HepG2 (cell line): ENCODE data around the gene TSPAN9. TPM values are rescaled to one million over a fixed set of nuclear protein-coding genes. Genes with fewer than 3 reads are reported as not detected.

Source experiments
- ATAC-seq: fragments of 200-7000 bp; cut with Tn5 transposase; 3 replicates; pipeline ENCODE4 v1.9.1; 2020; ENCODE audit warnings: mild to moderate bottlenecking, moderate library complexity
- BruUV-seq: library from RNA; stranded (reverse); fragments of 400-500 nt; replicated peaks from 2 replicates; lab custom pipeline; 2021; lab: Mats Ljungman, UMichigan
- CTCF ChIA-PET: fragments of 300-600 bp; formaldehyde crosslinking; extraction: SDS; loops from one replicate; lab custom pipeline; 2021; ENCODE audit warnings: low total read pairs, inconsistent platforms, low intra/inter-chr PET ratio; lab: Yijun Ruan, JAX
- POLR2A ChIA-PET: fragments of 350-600 bp; sonication (Branson Sonifier 250); formaldehyde crosslinking; loops from one replicate; lab custom pipeline; 2020; ENCODE audit warnings: antibody characterized with exemption, inconsistent platforms; lab: Yijun Ruan, JAX
- DNase-seq: peaks from one replicate; pipeline ENCODE4 v3.0.0-alpha.2; 2015; ENCODE audit warnings: low spot score
- FAIRE-seq: peaks from 3 replicates; lab custom pipeline; 2011; peaks lifted over from hg19 to GRCh38; lab: Jason Lieb, UNC
- H2AFZ ChIP-seq: one replicate; pipeline ENCODE4 v1.6.1; 2011; ENCODE audit warnings: low read length, inconsistent platforms
- H3K27ac ChIP-seq: fragments of 300-600 bp; 3 replicates; pipeline ENCODE4 v1.8.0; 2011; ENCODE audit warnings: mixed run types, mild to moderate bottlenecking, mixed read lengths, low read length, inconsistent platforms; ENCODE audit not compliant: insufficient read depth; ENCODE audit errors: extremely low read length
- H3K27me3 ChIP-seq, 2 experiments: fragments of 200-600 bp in 1 of 2; 2 replicates in 1 of 2; 3 replicates in 1 of 2; pipeline versions ENCODE4 v1.6.0 to v1.8.0; 2011; ENCODE audit warnings: low read length in 2 of 2, mild to moderate bottlenecking in 2 of 2, moderate library complexity in 2 of 2, inconsistent platforms in 1 of 2; ENCODE audit not compliant: insufficient read depth in 2 of 2, control insufficient read depth in 1 of 2
- H3K36me3 ChIP-seq, 2 experiments: fragments of 200-600 bp in 1 of 2; replicated peaks in 1 of 2; 2 replicates in 1 of 2; 3 replicates in 1 of 2; pipeline versions ENCODE4 v1.5.1 to v1.8.0; 2011; ENCODE audit warnings: low read length in 2 of 2, inconsistent platforms in 1 of 2; ENCODE audit not compliant: insufficient read depth in 2 of 2, control insufficient read depth in 1 of 2
- H3K4me1 ChIP-seq: 2 replicates; pipeline ENCODE4 v1.5.1; 2012; ENCODE audit warnings: low read length, inconsistent platforms; ENCODE audit not compliant: insufficient read depth
- H3K4me2 ChIP-seq: 2 replicates; pipeline ENCODE4 v1.6.0; 2011; ENCODE audit warnings: low read depth, low read length, inconsistent platforms
- H3K4me3 ChIP-seq, 3 experiments: fragments of 200-600 bp in 1 of 3; sonication (generic), shearing (Covaris generic) in 1 of 3; replicated peaks in 1 of 3; 2 replicates each; pipeline ENCODE4 v1.5.1; 2011 to 2016; ENCODE audit warnings: low read length in 3 of 3, inconsistent platforms in 2 of 3, low read depth in 2 of 3, mild to moderate bottlenecking in 2 of 3, control low read depth in 1 of 3, mixed read lengths in 1 of 3; ENCODE audit not compliant: insufficient read depth in 1 of 3
- H3K79me2 ChIP-seq: one replicate; pipeline ENCODE4 v1.6.1; 2011; ENCODE audit warnings: low read length, inconsistent platforms; ENCODE audit not compliant: insufficient read depth
- H3K9ac ChIP-seq: 2 replicates; pipeline ENCODE4 v1.6.0; 2011; ENCODE audit warnings: mild to moderate bottlenecking, low read depth, low read length, inconsistent platforms; ENCODE audit not compliant: insufficient read depth
- H3K9me3 ChIP-seq: 2 replicates; pipeline ENCODE4 v1.5.1; 2012; ENCODE audit warnings: mild to moderate bottlenecking, low read length
- H4K20me1 ChIP-seq: 2 replicates; pipeline ENCODE4 v1.6.0; 2011; ENCODE audit warnings: inconsistent platforms, mild to moderate bottlenecking, low read length, moderate library complexity; ENCODE audit not compliant: insufficient read depth
- KLF6 ChIP-seq: IDR thresholded peaks from 2 replicates; pipeline ENCODE4 v1.8.0; 2016; ENCODE audit warnings: missing biosample characterization, missing genetic modification reagents
- NR1H2 ChIP-seq: sonication (generic); formaldehyde crosslinking; IDR thresholded peaks from 2 replicates; pipeline ENCODE4 v1.8.1; 2022; ENCODE audit warnings: low read depth, missing genetic modification reagents, borderline replicate concordance
- NR2F1 ChIP-seq, 2 experiments: fragments of 450-650 bp in 1 of 2; formaldehyde crosslinking in 1 of 2; IDR thresholded peaks; 2 replicates each; pipeline versions ENCODE4 v1.5.0 to v1.6.1; 2016 to 2020; ENCODE audit warnings: mild to moderate bottlenecking in 1 of 2, missing compliant biosample characterization in 1 of 2, missing genetic modification reagents in 1 of 2, moderate library complexity in 1 of 2
- PHF20 ChIP-seq: sonication (generic); formaldehyde crosslinking; IDR thresholded peaks from 2 replicates; pipeline ENCODE4 v1.5.0; 2020; ENCODE audit warnings: mild to moderate bottlenecking, missing genetic modification reagents
- ZSCAN31 ChIP-seq: sonication (generic); formaldehyde crosslinking; IDR thresholded peaks from 2 replicates; pipeline ENCODE4 v1.5.0; 2020; ENCODE audit warnings: low read depth, mild to moderate bottlenecking, missing genetic modification reagents
- WGBS: methylation state at CpG from one replicate; pipeline ENCODE4 v1.1.6; 2017; ENCODE audit warnings: low lambda C conversion rate; 5-methylcytosine and 5-hydroxymethylcytosine counted together
- in situ Hi-C: cut with HindIII; loops from 2 replicates; pipeline ENCODE4 v1.10.0; 2017; ENCODE audit warnings: low pct_unique_long_range_greater_than_20kb; ENCODE audit not compliant: extremely low pct_ligation_motif_present
- intact Hi-C: fragments of 100-400 bp; cut with micrococcal nuclease; formaldehyde crosslinking; loops from one replicate; pipeline ENCODE4 v1.10.0; 2022; ENCODE audit not compliant: unreplicated experiment
- polyA plus RNA-seq, 8 experiments: library from polyadenylated mRNA; depleted of rRNA in 3 of 8; stranded (reverse) in 7 of 8; unstranded in 1 of 8; fragments of >200 nt; fragmentation: Illumina TruSeq in 4 of 8; extraction: Trizol in 4 of 8; gene quantifications; 2 replicates each; pipeline versions ENCODE4 v1.2.1 to v1.2.3, GENCODE V29; 2011 to 2016; ENCODE audit warnings: low read depth in 4 of 8, missing spikeins in 1 of 8, mixed read lengths in 1 of 8; ENCODE audit not compliant: insufficient read depth in 1 of 8
- total RNA-seq, 5 experiments: library from RNA; depleted of rRNA; stranded (reverse); fragments of >200 nt; fragmentation: Illumina TruSeq; extraction: Trizol; gene quantifications; 2 replicates each; pipeline ENCODE4 v1.2.3, GENCODE V29; 2016; ENCODE audit warnings: low read depth in 1 of 5
- TF ChIP-seq, protein P1 (sequence below): sonication (generic); formaldehyde crosslinking; IDR thresholded peaks from 2 replicates; pipeline ENCODE4 v1.8.1; 2023; ENCODE audit warnings: mild to moderate bottlenecking, inconsistent platforms, moderate library complexity, missing genetic modification reagents, borderline replicate concordance
- TF ChIP-seq, protein P2 (sequence below): sonication (generic); formaldehyde crosslinking; IDR thresholded peaks from 2 replicates; pipeline ENCODE4 v1.4.0; 2020; ENCODE audit warnings: low read depth, mild to moderate bottlenecking, missing genetic modification reagents
- TF ChIP-seq, protein P3 (sequence below): sonication (generic); formaldehyde crosslinking; IDR thresholded peaks from 2 replicates; pipeline ENCODE4 v1.4.0; 2020; ENCODE audit warnings: missing genetic modification reagents
- TF ChIP-seq, protein P4 (sequence below): fragments of 450-650 bp; IDR thresholded peaks from 2 replicates; pipeline ENCODE4 v1.6.1; 2016
- TF ChIP-seq, protein P5 (sequence below): sonication (generic); formaldehyde crosslinking; IDR thresholded peaks from 2 replicates; pipeline ENCODE4 v1.4.0; 2020; ENCODE audit warnings: missing genetic modification reagents, borderline replicate concordance

Gene TSPAN9
- total and polyA plus RNA-seq, 2 of the 13 experiments (the other 11 are each of a cell fraction or from before 2014, with no cell fraction given) = 18.1 to 42.3 TPM

DNA sequence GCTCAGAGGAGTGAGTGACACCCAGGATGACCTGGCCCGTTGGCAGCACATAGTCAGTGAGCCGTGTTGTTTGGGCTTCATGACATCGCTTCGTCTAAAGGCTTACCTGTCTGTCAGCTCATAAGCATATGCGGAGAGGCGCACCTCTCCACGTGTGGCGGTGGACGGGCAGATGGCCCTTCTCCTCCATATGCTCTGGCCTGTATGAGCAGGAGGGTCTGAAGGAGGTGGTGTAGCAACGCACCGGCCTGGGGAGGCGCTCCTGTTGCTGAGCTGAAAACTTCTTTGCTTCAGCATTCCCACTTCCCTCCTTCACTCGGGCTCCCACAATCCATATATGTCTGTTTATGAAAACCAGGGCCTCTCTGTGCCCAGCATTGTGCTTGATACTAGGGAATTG, 186.1 kb downstream of the TSPAN9 start:
- no peak for DNase-seq
- no peak overlapping the region for H2AFZ ChIP-seq
- ChIA-PET CTCF (no interaction called here), POLR2A (no interaction called here)
- no peaks in the 10 kb centered on the region for H3K9me3 ChIP-seq
- no peaks in the 10 kb centered on the region for H3K79me2 ChIP-seq
- no peaks in the 10 kb centered on the region for H3K27me3 ChIP-seq
- TF ChIP-seq PHF20 (CRISPR knock-in tag) = no peak
- TF ChIP-seq ZSCAN31 (CRISPR knock-in tag) = no peak
- TF ChIP-seq, protein P1, sequence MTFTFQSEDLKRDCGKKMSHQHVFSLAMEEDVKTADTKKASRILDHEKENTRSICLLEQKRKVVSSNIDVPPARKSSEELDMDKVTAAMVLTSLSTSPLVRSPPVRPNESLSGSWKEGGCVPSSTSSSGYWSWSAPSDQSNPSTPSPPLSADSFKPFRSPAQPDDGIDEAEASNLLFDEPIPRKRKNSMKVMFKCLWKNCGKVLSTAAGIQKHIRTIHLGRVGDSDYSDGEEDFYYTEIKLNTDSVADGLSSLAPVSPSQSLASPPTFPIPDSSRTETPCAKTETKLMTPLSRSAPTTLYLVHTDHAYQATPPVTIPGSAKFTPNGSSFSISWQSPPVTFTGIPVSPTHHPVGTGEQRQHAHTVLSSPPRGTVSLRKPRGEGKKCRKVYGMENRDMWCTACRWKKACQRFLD (CRISPR knock-in tag) = no peak
- TF ChIP-seq, protein P2, sequence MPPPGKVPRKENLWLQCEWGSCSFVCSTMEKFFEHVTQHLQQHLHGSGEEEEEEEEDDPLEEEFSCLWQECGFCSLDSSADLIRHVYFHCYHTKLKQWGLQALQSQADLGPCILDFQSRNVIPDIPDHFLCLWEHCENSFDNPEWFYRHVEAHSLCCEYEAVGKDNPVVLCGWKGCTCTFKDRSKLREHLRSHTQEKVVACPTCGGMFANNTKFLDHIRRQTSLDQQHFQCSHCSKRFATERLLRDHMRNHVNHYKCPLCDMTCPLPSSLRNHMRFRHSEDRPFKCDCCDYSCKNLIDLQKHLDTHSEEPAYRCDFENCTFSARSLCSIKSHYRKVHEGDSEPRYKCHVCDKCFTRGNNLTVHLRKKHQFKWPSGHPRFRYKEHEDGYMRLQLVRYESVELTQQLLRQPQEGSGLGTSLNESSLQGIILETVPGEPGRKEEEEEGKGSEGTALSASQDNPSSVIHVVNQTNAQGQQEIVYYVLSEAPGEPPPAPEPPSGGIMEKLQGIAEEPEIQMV (CRISPR knock-in tag) = no peak
- TF ChIP-seq, protein P3, sequence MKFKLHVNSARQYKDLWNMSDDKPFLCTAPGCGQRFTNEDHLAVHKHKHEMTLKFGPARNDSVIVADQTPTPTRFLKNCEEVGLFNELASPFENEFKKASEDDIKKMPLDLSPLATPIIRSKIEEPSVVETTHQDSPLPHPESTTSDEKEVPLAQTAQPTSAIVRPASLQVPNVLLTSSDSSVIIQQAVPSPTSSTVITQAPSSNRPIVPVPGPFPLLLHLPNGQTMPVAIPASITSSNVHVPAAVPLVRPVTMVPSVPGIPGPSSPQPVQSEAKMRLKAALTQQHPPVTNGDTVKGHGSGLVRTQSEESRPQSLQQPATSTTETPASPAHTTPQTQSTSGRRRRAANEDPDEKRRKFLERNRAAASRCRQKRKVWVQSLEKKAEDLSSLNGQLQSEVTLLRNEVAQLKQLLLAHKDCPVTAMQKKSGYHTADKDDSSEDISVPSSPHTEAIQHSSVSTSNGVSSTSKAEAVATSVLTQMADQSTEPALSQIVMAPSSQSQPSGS (CRISPR knock-in tag) = no peak
- TF ChIP-seq NR2F1 (CRISPR knock-in tag; IDR thresholded peaks at IDR 0.05) = no peak
- TF ChIP-seq NR1H2 (CRISPR knock-in tag) = no peak
- TF ChIP-seq, protein P4, sequence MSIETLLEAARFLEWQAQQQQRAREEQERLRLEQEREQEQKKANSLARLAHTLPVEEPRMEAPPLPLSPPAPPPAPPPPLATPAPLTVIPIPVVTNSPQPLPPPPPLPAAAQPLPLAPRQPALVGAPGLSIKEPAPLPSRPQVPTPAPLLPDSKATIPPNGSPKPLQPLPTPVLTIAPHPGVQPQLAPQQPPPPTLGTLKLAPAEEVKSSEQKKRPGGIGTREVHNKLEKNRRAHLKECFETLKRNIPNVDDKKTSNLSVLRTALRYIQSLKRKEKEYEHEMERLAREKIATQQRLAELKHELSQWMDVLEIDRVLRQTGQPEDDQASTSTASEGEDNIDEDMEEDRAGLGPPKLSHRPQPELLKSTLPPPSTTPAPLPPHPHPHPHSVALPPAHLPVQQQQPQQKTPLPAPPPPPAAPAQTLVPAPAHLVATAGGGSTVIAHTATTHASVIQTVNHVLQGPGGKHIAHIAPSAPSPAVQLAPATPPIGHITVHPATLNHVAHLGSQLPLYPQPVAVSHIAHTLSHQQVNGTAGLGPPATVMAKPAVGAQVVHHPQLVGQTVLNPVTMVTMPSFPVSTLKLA = no peak
- TF ChIP-seq KLF6 (CRISPR knock-in tag) = no peak
- TF ChIP-seq, protein P5, sequence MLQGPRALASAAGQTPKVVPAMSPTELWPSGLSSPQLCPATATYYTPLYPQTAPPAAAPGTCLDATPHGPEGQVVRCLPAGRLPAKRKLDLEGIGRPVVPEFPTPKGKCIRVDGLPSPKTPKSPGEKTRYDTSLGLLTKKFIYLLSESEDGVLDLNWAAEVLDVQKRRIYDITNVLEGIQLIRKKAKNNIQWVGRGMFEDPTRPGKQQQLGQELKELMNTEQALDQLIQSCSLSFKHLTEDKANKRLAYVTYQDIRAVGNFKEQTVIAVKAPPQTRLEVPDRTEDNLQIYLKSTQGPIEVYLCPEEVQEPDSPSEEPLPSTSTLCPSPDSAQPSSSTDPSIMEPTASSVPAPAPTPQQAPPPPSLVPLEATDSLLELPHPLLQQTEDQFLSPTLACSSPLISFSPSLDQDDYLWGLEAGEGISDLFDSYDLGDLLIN (CRISPR knock-in tag) = no peak
- WGBS = 79% methylated on average over 4 of the region's 13 CpGs
- no peak overlapping the region for H3K9ac ChIP-seq
- no TSS peak for BruUV-seq
- H3K4me2 ChIP-seq = no peak overlapping the region
- no peak overlapping the region for H3K27ac ChIP-seq
- ATAC-seq = no peak
- FAIRE-seq = no peak
- no peaks in the 10 kb centered on the region for H3K4me1 ChIP-seq
- H4K20me1 ChIP-seq = peaks cover 3% of the 10 kb centered on the region; the same call in 1 of the 2 replicates
- intact Hi-C loops (no loop called here), in situ Hi-C loops (no loop called here)
- no peak overlapping the region for H3K4me3 ChIP-seq
- peaks cover 0 to 7% of the 10 kb centered on the region in 2 experiments; a peak in 2 of 5 replicates for H3K36me3 ChIP-seq
